ENCODE results near the gene HOXA11.

Gene HOXA11

DNA sequence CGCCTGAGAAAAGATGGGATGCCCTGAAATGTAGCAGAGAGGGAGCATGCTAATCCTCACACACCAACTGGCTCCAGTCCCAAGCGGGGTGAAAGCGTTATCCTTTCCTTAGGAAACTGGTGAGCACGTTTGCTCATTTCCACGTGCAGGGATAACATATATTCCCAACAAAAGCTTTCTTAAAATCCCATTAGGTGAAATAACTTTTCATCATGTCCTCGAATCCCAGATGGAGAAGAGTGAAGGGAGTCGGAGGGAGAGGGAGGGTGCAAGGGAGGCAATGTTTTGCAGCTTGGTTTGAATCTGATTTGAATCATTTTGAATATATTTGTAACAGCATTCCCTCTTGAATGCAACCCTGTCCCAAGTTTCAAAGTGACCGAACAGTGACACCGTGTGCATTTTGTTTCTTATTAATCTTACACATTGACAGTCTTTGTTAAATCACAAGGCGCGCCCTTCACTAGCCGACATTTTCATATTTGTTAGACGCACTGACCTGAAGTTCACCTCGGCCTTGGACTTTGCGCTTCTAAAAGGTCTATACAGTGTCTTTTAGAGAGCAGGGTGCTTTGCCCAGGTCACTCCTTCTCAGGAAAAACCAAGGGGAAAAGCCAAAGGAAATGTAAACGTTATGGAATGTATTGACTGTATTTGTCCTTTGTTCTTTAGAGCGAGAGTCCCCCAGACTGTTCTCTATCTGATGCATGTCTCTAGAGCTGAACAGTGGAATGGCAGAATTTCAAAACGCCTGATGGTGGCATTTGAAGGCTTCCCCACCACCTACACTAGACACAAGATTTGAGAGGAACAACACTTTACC, 51.4 kb downstream of the HOXA11 start:
- TF ChIP-seq OSR1 (CRISPR knock-in tag; IDR thresholded peaks at IDR 0.05) (no peak), RARB (CRISPR knock-in tag; IDR thresholded peaks at IDR 0.05) (no peak), ZC3H10 (CRISPR knock-in tag; IDR thresholded peaks at IDR 0.05) (no peak), ZNF8 (CRISPR knock-in tag; IDR thresholded peaks at IDR 0.05) (no peak), ZNF70 (CRISPR knock-in tag; IDR thresholded peaks at IDR 0.05) (no peak), ZFP30 (CRISPR knock-in tag; IDR thresholded peaks at IDR 0.05) (no peak), TCF4 (CRISPR knock-in tag; IDR thresholded peaks at IDR 0.05; ENCODE audit: borderline replicate concordance) (no peak), ISL1 (CRISPR knock-in tag; IDR thresholded peaks at IDR 0.05) (no peak), CSDC2 (CRISPR knock-in tag; IDR thresholded peaks at IDR 0.05) (no peak), ZNF565 (CRISPR knock-in tag; conservative IDR thresholded peaks at IDR 0.05; ENCODE audit: low read depth) (no peak), GLIS3 (CRISPR knock-in tag; IDR thresholded peaks at IDR 0.05) (no peak), BACH2 (CRISPR knock-in tag; IDR thresholded peaks at IDR 0.05; ENCODE audit: borderline replicate concordance) (no peak), ZFP3 (CRISPR knock-in tag; IDR thresholded peaks at IDR 0.05) (no peak)
- TF ChIP-seq, protein P1, sequence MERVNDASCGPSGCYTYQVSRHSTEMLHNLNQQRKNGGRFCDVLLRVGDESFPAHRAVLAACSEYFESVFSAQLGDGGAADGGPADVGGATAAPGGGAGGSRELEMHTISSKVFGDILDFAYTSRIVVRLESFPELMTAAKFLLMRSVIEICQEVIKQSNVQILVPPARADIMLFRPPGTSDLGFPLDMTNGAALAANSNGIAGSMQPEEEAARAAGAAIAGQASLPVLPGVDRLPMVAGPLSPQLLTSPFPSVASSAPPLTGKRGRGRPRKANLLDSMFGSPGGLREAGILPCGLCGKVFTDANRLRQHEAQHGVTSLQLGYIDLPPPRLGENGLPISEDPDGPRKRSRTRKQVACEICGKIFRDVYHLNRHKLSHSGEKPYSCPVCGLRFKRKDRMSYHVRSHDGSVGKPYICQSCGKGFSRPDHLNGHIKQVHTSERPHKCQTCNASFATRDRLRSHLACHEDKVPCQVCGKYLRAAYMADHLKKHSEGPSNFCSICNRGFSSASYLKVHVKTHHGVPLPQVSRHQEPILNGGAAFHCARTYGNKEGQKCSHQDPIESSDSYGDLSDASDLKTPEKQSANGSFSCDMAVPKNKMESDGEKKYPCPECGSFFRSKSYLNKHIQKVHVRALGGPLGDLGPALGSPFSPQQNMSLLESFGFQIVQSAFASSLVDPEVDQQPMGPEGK (CRISPR knock-in tag; IDR thresholded peaks at IDR 0.05; ENCODE audit: borderline replicate concordance) = no peak
- TF ChIP-seq, protein P2, sequence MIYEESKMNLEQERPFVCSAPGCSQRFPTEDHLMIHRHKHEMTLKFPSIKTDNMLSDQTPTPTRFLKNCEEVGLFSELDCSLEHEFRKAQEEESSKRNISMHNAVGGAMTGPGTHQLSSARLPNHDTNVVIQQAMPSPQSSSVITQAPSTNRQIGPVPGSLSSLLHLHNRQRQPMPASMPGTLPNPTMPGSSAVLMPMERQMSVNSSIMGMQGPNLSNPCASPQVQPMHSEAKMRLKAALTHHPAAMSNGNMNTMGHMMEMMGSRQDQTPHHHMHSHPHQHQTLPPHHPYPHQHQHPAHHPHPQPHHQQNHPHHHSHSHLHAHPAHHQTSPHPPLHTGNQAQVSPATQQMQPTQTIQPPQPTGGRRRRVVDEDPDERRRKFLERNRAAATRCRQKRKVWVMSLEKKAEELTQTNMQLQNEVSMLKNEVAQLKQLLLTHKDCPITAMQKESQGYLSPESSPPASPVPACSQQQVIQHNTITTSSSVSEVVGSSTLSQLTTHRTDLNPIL (CRISPR knock-in tag; IDR thresholded peaks at IDR 0.05; ENCODE audit: low read depth) = no peak
- TF ChIP-seq, protein P3, sequence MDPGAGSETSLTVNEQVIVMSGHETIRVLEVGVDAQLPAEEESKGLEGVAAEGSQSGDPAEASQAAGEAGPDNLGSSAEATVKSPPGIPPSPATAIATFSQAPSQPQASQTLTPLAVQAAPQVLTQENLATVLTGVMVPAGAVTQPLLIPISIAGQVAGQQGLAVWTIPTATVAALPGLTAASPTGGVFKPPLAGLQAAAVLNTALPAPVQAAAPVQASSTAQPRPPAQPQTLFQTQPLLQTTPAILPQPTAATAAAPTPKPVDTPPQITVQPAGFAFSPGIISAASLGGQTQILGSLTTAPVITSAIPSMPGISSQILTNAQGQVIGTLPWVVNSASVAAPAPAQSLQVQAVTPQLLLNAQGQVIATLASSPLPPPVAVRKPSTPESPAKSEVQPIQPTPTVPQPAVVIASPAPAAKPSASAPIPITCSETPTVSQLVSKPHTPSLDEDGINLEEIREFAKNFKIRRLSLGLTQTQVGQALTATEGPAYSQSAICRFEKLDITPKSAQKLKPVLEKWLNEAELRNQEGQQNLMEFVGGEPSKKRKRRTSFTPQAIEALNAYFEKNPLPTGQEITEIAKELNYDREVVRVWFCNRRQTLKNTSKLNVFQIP (CRISPR knock-in tag; IDR thresholded peaks at IDR 0.05; ENCODE audit: borderline replicate concordance, low read depth) = no peak
- TF ChIP-seq, protein P4, sequence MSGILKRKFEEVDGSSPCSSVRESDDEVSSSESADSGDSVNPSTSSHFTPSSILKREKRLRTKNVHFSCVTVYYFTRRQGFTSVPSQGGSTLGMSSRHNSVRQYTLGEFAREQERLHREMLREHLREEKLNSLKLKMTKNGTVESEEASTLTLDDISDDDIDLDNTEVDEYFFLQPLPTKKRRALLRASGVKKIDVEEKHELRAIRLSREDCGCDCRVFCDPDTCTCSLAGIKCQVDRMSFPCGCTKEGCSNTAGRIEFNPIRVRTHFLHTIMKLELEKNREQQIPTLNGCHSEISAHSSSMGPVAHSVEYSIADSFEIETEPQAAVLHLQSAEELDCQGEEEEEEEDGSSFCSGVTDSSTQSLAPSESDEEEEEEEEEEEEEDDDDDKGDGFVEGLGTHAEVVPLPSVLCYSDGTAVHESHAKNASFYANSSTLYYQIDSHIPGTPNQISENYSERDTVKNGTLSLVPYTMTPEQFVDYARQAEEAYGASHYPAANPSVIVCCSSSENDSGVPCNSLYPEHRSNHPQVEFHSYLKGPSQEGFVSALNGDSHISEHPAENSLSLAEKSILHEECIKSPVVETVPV (CRISPR knock-in tag; IDR thresholded peaks at IDR 0.05) = no peak
- TF ChIP-seq, protein P5, sequence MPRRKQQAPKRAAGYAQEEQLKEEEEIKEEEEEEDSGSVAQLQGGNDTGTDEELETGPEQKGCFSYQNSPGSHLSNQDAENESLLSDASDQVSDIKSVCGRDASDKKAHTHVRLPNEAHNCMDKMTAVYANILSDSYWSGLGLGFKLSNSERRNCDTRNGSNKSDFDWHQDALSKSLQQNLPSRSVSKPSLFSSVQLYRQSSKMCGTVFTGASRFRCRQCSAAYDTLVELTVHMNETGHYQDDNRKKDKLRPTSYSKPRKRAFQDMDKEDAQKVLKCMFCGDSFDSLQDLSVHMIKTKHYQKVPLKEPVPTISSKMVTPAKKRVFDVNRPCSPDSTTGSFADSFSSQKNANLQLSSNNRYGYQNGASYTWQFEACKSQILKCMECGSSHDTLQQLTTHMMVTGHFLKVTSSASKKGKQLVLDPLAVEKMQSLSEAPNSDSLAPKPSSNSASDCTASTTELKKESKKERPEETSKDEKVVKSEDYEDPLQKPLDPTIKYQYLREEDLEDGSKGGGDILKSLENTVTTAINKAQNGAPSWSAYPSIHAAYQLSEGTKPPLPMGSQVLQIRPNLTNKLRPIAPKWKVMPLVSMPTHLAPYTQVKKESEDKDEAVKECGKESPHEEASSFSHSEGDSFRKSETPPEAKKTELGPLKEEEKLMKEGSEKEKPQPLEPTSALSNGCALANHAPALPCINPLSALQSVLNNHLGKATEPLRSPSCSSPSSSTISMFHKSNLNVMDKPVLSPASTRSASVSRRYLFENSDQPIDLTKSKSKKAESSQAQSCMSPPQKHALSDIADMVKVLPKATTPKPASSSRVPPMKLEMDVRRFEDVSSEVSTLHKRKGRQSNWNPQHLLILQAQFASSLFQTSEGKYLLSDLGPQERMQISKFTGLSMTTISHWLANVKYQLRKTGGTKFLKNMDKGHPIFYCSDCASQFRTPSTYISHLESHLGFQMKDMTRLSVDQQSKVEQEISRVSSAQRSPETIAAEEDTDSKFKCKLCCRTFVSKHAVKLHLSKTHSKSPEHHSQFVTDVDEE (CRISPR knock-in tag; IDR thresholded peaks at IDR 0.05) = no peak
- ATAC-seq = no peak

DNA sequence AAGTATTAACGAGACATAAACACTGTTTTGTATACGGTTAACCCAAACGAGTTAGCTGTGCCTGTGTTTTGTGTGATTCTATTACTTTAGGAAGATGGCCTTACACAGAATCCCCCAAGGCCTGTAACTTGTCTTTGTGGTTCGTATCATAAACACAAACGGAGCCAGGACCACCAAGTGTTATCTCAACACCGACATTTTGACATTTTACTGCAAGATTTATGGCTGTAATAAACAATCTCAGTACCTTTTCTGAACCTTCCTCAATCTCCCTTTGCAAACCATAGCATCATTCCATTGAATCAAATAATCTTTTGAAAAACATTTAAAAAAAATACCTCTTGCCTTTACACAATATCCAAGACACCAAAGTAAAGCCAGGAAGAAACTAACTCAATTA, 52.1 kb downstream of the HOXA11 start:
- ATAC-seq = no peak
- TF ChIP-seq, protein P2 (CRISPR knock-in tag; IDR thresholded peaks at IDR 0.05; ENCODE audit: low read depth) = no peak
- TF ChIP-seq, protein P1 (CRISPR knock-in tag; IDR thresholded peaks at IDR 0.05; ENCODE audit: borderline replicate concordance) = no peak
- TF ChIP-seq CSDC2 (CRISPR knock-in tag; IDR thresholded peaks at IDR 0.05) (no peak), ZFP30 (CRISPR knock-in tag; IDR thresholded peaks at IDR 0.05) (no peak), RARB (CRISPR knock-in tag; IDR thresholded peaks at IDR 0.05) (no peak), ZFP3 (CRISPR knock-in tag; IDR thresholded peaks at IDR 0.05) (no peak), PPARA (CRISPR knock-in tag; IDR thresholded peaks at IDR 0.05; ENCODE audit: borderline replicate concordance) (no peak), SNAI2 (CRISPR knock-in tag; IDR thresholded peaks at IDR 0.05) (no peak), ZNF565 (CRISPR knock-in tag; conservative IDR thresholded peaks at IDR 0.05; ENCODE audit: low read depth) (no peak)
- TF ChIP-seq, protein P5 (CRISPR knock-in tag; IDR thresholded peaks at IDR 0.05) = no peak
- TF ChIP-seq, protein P4 (CRISPR knock-in tag; IDR thresholded peaks at IDR 0.05) = no peak

Data from SK-N-SH treated with all-trans-retinoic acid at 6 μM for 48 hours (cell line).